ENCODE data around the gene SH2D2A.

- TF ChIP-seq GATA3 (IDR thresholded peaks at IDR 0.05; ENCODE audit: low read depth, low read length) = no peak
- no peak for TF ChIP-seq GATA2 (IDR thresholded peaks at IDR 0.05; ENCODE audit: low read depth, low read length)
Measured at GRCh38 chr1:156806512-156807440, 9.9 kb downstream of the SH2D2A start.
